OCI-LY3 (cell line): ENCODE measurements around the gene SLC29A2.

ENCODE experiments used
- H2AFZ ChIP-seq: fragments of 200-600, 300-600 bp; shearing (Covaris generic); 2 replicates; pipeline ENCODE4 v1.6.0; 2014; ENCODE audit warnings: antibody characterized with exemption, low read depth, low read length
- H3K27ac ChIP-seq: fragments of 200-600, 300-600 bp; sonication (generic); 2 replicates; pipeline ENCODE4 v1.5.1; 2014; ENCODE audit warnings: mild to moderate bottlenecking, low read length, moderate library complexity, mixed read lengths
- H3K27me3 ChIP-seq: fragments of 200-600, 300-600 bp; sonication (generic); 2 replicates; pipeline ENCODE4 v1.6.1; 2014; ENCODE audit warnings: low read depth, low read length, mixed read lengths
- H3K36me3 ChIP-seq: fragments of 200-600, 300-600 bp; sonication (generic); replicated peaks from 2 replicates; pipeline ENCODE3; 2014; ENCODE audit warnings: low read depth, low read length, mixed read lengths
- H3K4me1 ChIP-seq: fragments of 300-600, 200-600 bp; sonication (generic); 2 replicates; pipeline ENCODE4 v1.6.1; 2014; ENCODE audit warnings: low read length, mixed read lengths
- H3K4me2 ChIP-seq: fragments of 200-600, 300-600 bp; sonication (generic); 2 replicates; pipeline ENCODE4 v1.6.1; 2014; ENCODE audit warnings: low read length, mixed read lengths
- H3K4me3 ChIP-seq: fragments of 300-600, 200-600 bp; sonication (generic); 2 replicates; pipeline ENCODE4 v1.5.1; 2014; ENCODE audit warnings: antibody characterized with exemption, mild to moderate bottlenecking, low read length, moderate library complexity
- H3K79me2 ChIP-seq: fragments of 300-600, 200-600 bp; shearing (Covaris generic); 2 replicates; pipeline ENCODE4 v1.6.1; 2014; ENCODE audit warnings: mild to moderate bottlenecking, low read length, mixed read lengths
- H3K9ac ChIP-seq: fragments of 300-600, 200-600 bp; shearing (Covaris generic); 2 replicates; pipeline ENCODE4 v1.6.0; 2014; ENCODE audit warnings: mild to moderate bottlenecking, low read length, moderate library complexity
- H3K9me3 ChIP-seq: fragments of 200-600, 300-600 bp; shearing (Covaris generic); 2 replicates; pipeline ENCODE4 v1.6.1; 2014; ENCODE audit warnings: low read length, mixed read lengths; ENCODE audit not compliant: insufficient read depth
- H4K20me1 ChIP-seq: fragments of 200-600, 300-600 bp; sonication (generic); 2 replicates; pipeline ENCODE4 v1.6.1; 2016; ENCODE audit warnings: low read length, mixed read lengths; ENCODE audit not compliant: insufficient read depth
- CTCF ChIP-seq: fragments of 200-600, 300-600 bp; sonication (generic); IDR thresholded peaks from 2 replicates; pipeline ENCODE4 v1.5.1; 2014; ENCODE audit warnings: antibody characterized with exemption, low read length, low read depth
- EZH2phosphoT487 ChIP-seq: fragments of 200-600 bp; shearing (Covaris generic); IDR thresholded peaks from 2 replicates; pipeline ENCODE4 v1.6.1; 2018; ENCODE audit warnings: antibody characterized with exemption, mixed run types, low read depth

SLC29A2 gene

GRCh38 chr11:66344550-66345315, 26.8 kb downstream of the SLC29A2 start, which contains the start of gene BRMS1:
BRMS1 (minus strand) TSS chr11:66345104; CDS start chr11:66342234, 2,870 bp downstream.
- peaks cover 22% of the 10 kb centered on the region for H3K36me3 ChIP-seq
- H4K20me1 ChIP-seq, result no peaks in the 10 kb centered on the region
- H3K27ac ChIP-seq, result peak within 1 kb of the TSS; percentile 13; the same call in 1 of the 2 replicates
- H3K9me3 ChIP-seq, result no peaks in the 10 kb centered on the region
- peak within 1 kb of the TSS; percentile 83 for H3K4me3 ChIP-seq
- H3K4me2 ChIP-seq, result peak within 1 kb of the TSS; percentile 88
- TF ChIP-seq CTCF, result no peak
- no peak for TF ChIP-seq EZH2phosphoT487
- peak within 1 kb of the TSS; percentile 75 for H3K9ac ChIP-seq
- no peaks in the 10 kb centered on the region for H3K27me3 ChIP-seq
- peaks cover 26% of the 10 kb centered on the region for H3K79me2 ChIP-seq
- H2AFZ ChIP-seq, result peak within 1 kb of the TSS; percentile 65
- H3K4me1 ChIP-seq, result peaks cover 28% of the 10 kb centered on the region

- no peaks in the 10 kb centered on the region for H3K9me3 ChIP-seq
- H3K4me2 ChIP-seq, result no peak overlapping the region
- no peak overlapping the region for H3K4me3 ChIP-seq
- H3K27ac ChIP-seq, result no peak overlapping the region
- H3K4me1 ChIP-seq, result peaks cover 25% of the 10 kb centered on the region
- H2AFZ ChIP-seq, result no peak overlapping the region
- H4K20me1 ChIP-seq, result no peaks in the 10 kb centered on the region
- TF ChIP-seq EZH2phosphoT487, result no peak
- TF ChIP-seq CTCF, result no peak
- H3K9ac ChIP-seq, result no peak overlapping the region
- H3K27me3 ChIP-seq, result no peaks in the 10 kb centered on the region
- H3K79me2 ChIP-seq, result peaks cover 26% of the 10 kb centered on the region
- peaks cover 27% of the 10 kb centered on the region for H3K36me3 ChIP-seq
Measured at GRCh38 chr11:66343176-66343575, 28.4 kb downstream of the SLC29A2 start.

- Histone ChIP-seq H3K9me3 (no peaks in the 10 kb centered on the region), H3K27ac (no peak overlapping the region), H3K36me3 (peaks cover 34% of the 10 kb centered on the region), H3K27me3 (no peaks in the 10 kb centered on the region), H3K4me2 (no peak overlapping the region), H3K4me3 (no peak overlapping the region), H3K79me2 (peaks cover 26% of the 10 kb centered on the region), H2AFZ (no peak overlapping the region), H3K4me1 (peaks cover 18% of the 10 kb centered on the region), H4K20me1 (no peaks in the 10 kb centered on the region), H3K9ac (no peak overlapping the region)
- TF ChIP-seq EZH2phosphoT487 (no peak), CTCF (no peak)
Measured at GRCh38 chr11:66341502-66342126, 29.9 kb downstream of the SLC29A2 start.

- Histone ChIP-seq H3K79me2 (peaks cover 23% of the 10 kb centered on the region), H3K4me1 (peaks cover 13% of the 10 kb centered on the region), H3K27ac (no peak overlapping the region), H3K9me3 (no peaks in the 10 kb centered on the region), H3K36me3 (peaks cover 34% of the 10 kb centered on the region), H3K4me2 (no peak overlapping the region), H3K27me3 (no peaks in the 10 kb centered on the region), H4K20me1 (no peaks in the 10 kb centered on the region), H3K9ac (no peak overlapping the region), H2AFZ (no peak overlapping the region), H3K4me3 (no peak overlapping the region)
- no peak for TF ChIP-seq EZH2phosphoT487
- TF ChIP-seq CTCF, result no peak
Measured at GRCh38 chr11:66340596-66341501, 30.7 kb downstream of the SLC29A2 start.
